ENCODE results near the gene ATXN7. TPM values are rescaled to one million over a fixed set of nuclear protein-coding genes. Genes with fewer than 3 reads are reported as not detected.

Gene ATXN7
- polyA plus RNA-seq, 3 donors, result 2.7 to 29.5 (median 3.2) TPM

DNA sequence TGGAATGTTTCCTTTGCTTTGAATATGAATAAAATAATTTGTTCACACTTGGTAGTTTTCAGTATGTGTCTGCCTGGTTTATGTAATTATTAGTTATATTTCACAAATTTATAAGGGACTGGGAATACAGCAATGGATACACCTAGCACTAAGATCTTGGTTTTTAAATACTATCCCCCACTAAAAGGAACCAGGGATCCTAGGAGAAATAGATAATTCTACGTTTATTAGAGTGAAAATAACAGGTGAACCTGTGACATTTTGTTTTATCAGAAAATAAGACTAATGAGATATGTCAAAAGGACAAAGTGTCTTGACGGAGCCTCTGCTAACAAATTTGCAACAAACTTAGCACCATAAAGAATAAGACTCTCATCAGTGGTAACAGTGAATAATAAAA, 156.2 kb downstream of the ATXN7 start:
- Mint-ChIP-seq H3K36me3 (peaks cover 52 to 55% of the 10 kb centered on the region in 2 donors), H3K4me3 (no peak overlapping the region), H3K4me1 (peaks cover 25% of the 10 kb centered on the region), H3K27ac (no peak overlapping the region), H3K9me3 (peaks cover 0 to 4% (median 0%) of the 10 kb centered on the region in 7 donors), H3K27me3 (ENCODE audit: low read depth in 3 of 3) (no peaks in the 10 kb centered on the region)
- no peak overlapping the region for H3K9ac ChIP-seq (ENCODE audit: insufficient read depth, low read length, poor library complexity, severe bottlenecking)
- no peak overlapping the region for H3K4me3 ChIP-seq (replicated peaks in 1 of 3; ENCODE audit: low read depth in 2 of 3, low read length in 3 of 3)
- no peak for DNase-seq
- H3K4me2 ChIP-seq (replicated peaks; ENCODE audit: extremely low read depth, low read length, poor library complexity, severe bottlenecking), result no peak overlapping the region
- TF ChIP-seq CTCF (IDR thresholded peaks at IDR 0.05), result no peak
- WGBS (ENCODE audit: insufficient coverage), result no CpG with 5 or more reads among the region's 2 CpGs
- no peak overlapping the region for H2AFZ ChIP-seq (ENCODE audit: insufficient read depth, low read depth, low read length, poor library complexity, severe bottlenecking)
- H3K36me3 ChIP-seq (replicated peaks in 1 of 2; ENCODE audit: control insufficient read depth in 1 of 2, insufficient read depth in 2 of 2, low read length in 2 of 2), result peaks cover 51 to 66% of the 10 kb centered on the region in 2 donors
- H3K27me3 ChIP-seq (ENCODE audit: control insufficient read depth in 2 of 2, insufficient read depth in 2 of 2, low read length in 2 of 2), result no peaks in the 10 kb centered on the region
- H3K27ac ChIP-seq (ENCODE audit: low read depth in 1 of 2, low read length in 2 of 2), result no peak overlapping the region
- peaks cover 37% of the 10 kb centered on the region for H3K79me2 ChIP-seq (ENCODE audit: insufficient read depth, low read length)
- H3K9me3 ChIP-seq (replicated peaks in 1 of 2; ENCODE audit: control insufficient read depth in 1 of 2, insufficient read depth in 1 of 2, low read length in 2 of 2), result no peaks in the 10 kb centered on the region
- intact Hi-C loops (cut with micrococcal nuclease), result no loop called here
- peaks cover 59% of the 10 kb centered on the region for H4K20me1 ChIP-seq (ENCODE audit: insufficient read depth, low read length)
- H3K4me1 ChIP-seq (ENCODE audit: control insufficient read depth in 1 of 2, insufficient read depth in 2 of 2, low read length in 2 of 2), result peaks cover 21 to 23% of the 10 kb centered on the region in 2 donors

- peak; percentile 18 to 50 (median 49) for DNase-seq
- H3K27me3 ChIP-seq (ENCODE audit: control insufficient read depth in 2 of 2, insufficient read depth in 2 of 2, low read length in 2 of 2), result peaks cover 0 to 5% of the 10 kb centered on the region in 2 donors
- WGBS (ENCODE audit: insufficient coverage), result 88% methylated on average over 1 of the region's 6 CpGs
- H3K36me3 ChIP-seq (replicated peaks in 1 of 2; ENCODE audit: control insufficient read depth in 1 of 2, insufficient read depth in 2 of 2, low read length in 2 of 2), result peaks cover 40 to 46% of the 10 kb centered on the region in 2 donors
- Mint-ChIP-seq H3K4me3 (peak overlapping the region; percentile 88 to 91), H3K9me3 (peaks cover 0 to 4% (median 0%) of the 10 kb centered on the region in 7 donors), H3K27me3 (ENCODE audit: low read depth in 3 of 3) (peaks cover 2 to 3% (median 2%) of the 10 kb centered on the region in 3 donors), H3K36me3 (peaks cover 36% of the 10 kb centered on the region in 2 donors), H3K4me1 (peaks cover 25% of the 10 kb centered on the region), H3K27ac (peak overlapping the region; percentile 52 to 97 (median 92))
- peak overlapping the region; percentile 74 to 96 for H3K27ac ChIP-seq (ENCODE audit: low read depth in 1 of 2, low read length in 2 of 2)
- peak overlapping the region; percentile 97 for H3K9ac ChIP-seq (ENCODE audit: insufficient read depth, low read length, poor library complexity, severe bottlenecking)
- H4K20me1 ChIP-seq (ENCODE audit: insufficient read depth, low read length), result peaks cover 46% of the 10 kb centered on the region
- peaks cover 21 to 23% of the 10 kb centered on the region in 2 donors for H3K4me1 ChIP-seq (ENCODE audit: control insufficient read depth in 1 of 2, insufficient read depth in 2 of 2, low read length in 2 of 2)
- peak overlapping the region; percentile 96 for H2AFZ ChIP-seq (ENCODE audit: insufficient read depth, low read depth, low read length, poor library complexity, severe bottlenecking)
- peak overlapping the region; percentile 63 to 96 (median 79) for H3K4me3 ChIP-seq (replicated peaks in 1 of 3; ENCODE audit: low read depth in 2 of 3, low read length in 3 of 3)
- no peaks in the 10 kb centered on the region for H3K9me3 ChIP-seq (replicated peaks in 1 of 2; ENCODE audit: control insufficient read depth in 1 of 2, insufficient read depth in 1 of 2, low read length in 2 of 2)
- intact Hi-C loops (cut with micrococcal nuclease), result loop anchor here in 1 of 2 donors (2.0 kb wide), 1 partner anchor 157 kb away; no protein-coding TSS in a partner anchor
- H3K79me2 ChIP-seq (ENCODE audit: insufficient read depth, low read length), result peaks cover 36% of the 10 kb centered on the region
- H3K4me2 ChIP-seq (replicated peaks; ENCODE audit: extremely low read depth, low read length, poor library complexity, severe bottlenecking), result peak overlapping the region; percentile 92
- peak; percentile 12 for TF ChIP-seq CTCF (IDR thresholded peaks at IDR 0.05)
These were observed 158.3 kb downstream of the ATXN7 start for GRCh38 chr3:64021922-64022321.
